Measurements from ENCODE around the gene CACNA1D.
"Not testable (repeated sequence)": the region's sequence is repeated elsewhere in the genome, so short reads cannot be mapped to it uniquely, and the experiment has no call there.

The CACNA1D gene

GRCh38 chr3:53493963-53494791 lies at the start of gene CACNA1D:
Gene CACNA1D (plus strand): TSS chr3:53494611. CDS start chr3:53495167, 556 bp downstream.
- DNase-seq (ENCODE audit: low read depth), result no peak

- no peak for DNase-seq (ENCODE audit: low read depth)
Observed at GRCh38 chr3:53457068-53457467, 37.3 kb upstream of the CACNA1D start.

GRCh38 chr3:53460326-53460725 lies 34.1 kb upstream of the CACNA1D start:
- no peak for DNase-seq (ENCODE audit: low read depth)

- DNase-seq (ENCODE audit: low read depth), result no peak
Observed at GRCh38 chr3:53464424-53464823, 30.0 kb upstream of the CACNA1D start.

GRCh38 chr3:53469758-53470157 lies 24.7 kb upstream of the CACNA1D start:
- not testable (repeated sequence) for DNase-seq (ENCODE audit: low read depth)

- DNase-seq (ENCODE audit: low read depth), result no peak
Observed at GRCh38 chr3:53473422-53473821, 21.0 kb upstream of the CACNA1D start.

- DNase-seq (ENCODE audit: low read depth), result not testable (repeated sequence)
Observed at GRCh38 chr3:53476372-53476771, 18.0 kb upstream of the CACNA1D start.

GRCh38 chr3:53477689-53478088 lies 16.7 kb upstream of the CACNA1D start:
- DNase-seq (ENCODE audit: low read depth), result not testable (repeated sequence)

- no peak for DNase-seq (ENCODE audit: low read depth)
Observed at GRCh38 chr3:53478166-53478830, 16.1 kb upstream of the CACNA1D start.

- DNase-seq (ENCODE audit: low read depth), result no peak
Observed at GRCh38 chr3:53478921-53479664, 15.3 kb upstream of the CACNA1D start.

GRCh38 chr3:53482227-53482626 lies 12.2 kb upstream of the CACNA1D start:
- no peak for DNase-seq (ENCODE audit: low read depth)

- no peak for DNase-seq (ENCODE audit: low read depth)
Observed at GRCh38 chr3:53483821-53484220, 10.6 kb upstream of the CACNA1D start.

- no peak for DNase-seq (ENCODE audit: low read depth)
Observed at GRCh38 chr3:53484984-53485383, 9.4 kb upstream of the CACNA1D start.

- no peak for DNase-seq (ENCODE audit: low read depth)
Observed at GRCh38 chr3:53485675-53486403, 8.6 kb upstream of the CACNA1D start.

GRCh38 chr3:53486961-53487654 lies 7.3 kb upstream of the CACNA1D start:
- DNase-seq (ENCODE audit: low read depth), result no peak

- no peak for DNase-seq (ENCODE audit: low read depth)
Observed at GRCh38 chr3:53489386-53489785, 5.0 kb upstream of the CACNA1D start.

- no peak for DNase-seq (ENCODE audit: low read depth)
Observed at GRCh38 chr3:53489787-53490458, 4.5 kb upstream of the CACNA1D start.

- DNase-seq (ENCODE audit: low read depth), result no peak
Observed at GRCh38 chr3:53490459-53490968, 3.9 kb upstream of the CACNA1D start.

GRCh38 chr3:53491276-53491675 lies 3.1 kb upstream of the CACNA1D start:
- DNase-seq (ENCODE audit: low read depth), result no peak

- no peak for DNase-seq (ENCODE audit: low read depth)
Observed at GRCh38 chr3:53493595-53493962, 832 bp upstream of the CACNA1D start.

- no peak for DNase-seq (ENCODE audit: low read depth)
Observed at GRCh38 chr3:53495146-53495519, 722 bp downstream of the CACNA1D start.
